Stimulated activated CD4-positive, alpha-beta T cell treated with anti-CD3 and anti-CD28 coated beads, Interleukin-2, amount 100 ng/mL, for 4 hours (primary cell): ENCODE results near the gene TPD52L1.
"Not testable (repeated sequence)": the region's sequence is repeated elsewhere in the genome, so short reads cannot be mapped to it uniquely, and the experiment has no call there.

Experiments used
- DNase-seq: peaks from one replicate; pipeline ENCODE4 v3.0.0-alpha.2; 2020; ENCODE audit warnings: low read depth

TPD52L1 gene

GRCh38 chr6:125142618-125143017 is 11.0 kb upstream of the TPD52L1 start:
- DNase-seq, result no peak

- DNase-seq, result no peak
These were observed 8.8 kb upstream of the TPD52L1 start for GRCh38 chr6:125144822-125145221.

GRCh38 chr6:125149256-125150144 is 4.1 kb upstream of the TPD52L1 start:
- no peak for DNase-seq

- DNase-seq, result no peak
These were observed 1.9 kb upstream of the TPD52L1 start for GRCh38 chr6:125151700-125152099.

GRCh38 chr6:125154118-125154760 is 666 bp downstream of the TPD52L1 start:
- DNase-seq, result no peak

GRCh38 chr6:125154761-125155135 is 1.2 kb downstream of the TPD52L1 start:
- peak; percentile 11 for DNase-seq

- DNase-seq, result no peak
These were observed 1.8 kb downstream of the TPD52L1 start for GRCh38 chr6:125155344-125155743.

- DNase-seq, result no peak
These were observed 2.9 kb downstream of the TPD52L1 start for GRCh38 chr6:125156496-125156895.

GRCh38 chr6:125157280-125157679 is 3.7 kb downstream of the TPD52L1 start:
- DNase-seq, result no peak

GRCh38 chr6:125157725-125158124 is 4.2 kb downstream of the TPD52L1 start:
- no peak for DNase-seq

- not testable (repeated sequence) for DNase-seq
These were observed 9.8 kb downstream of the TPD52L1 start for GRCh38 chr6:125163339-125163738.

GRCh38 chr6:125163811-125164210 is 10.2 kb downstream of the TPD52L1 start:
- DNase-seq, result no peak

- no peak for DNase-seq
These were observed 11.1 kb downstream of the TPD52L1 start for GRCh38 chr6:125164696-125165095.

- DNase-seq, result no peak
These were observed 11.7 kb downstream of the TPD52L1 start for GRCh38 chr6:125165256-125165655.

- DNase-seq, result no peak
These were observed 12.2 kb downstream of the TPD52L1 start for GRCh38 chr6:125165776-125166175.

GRCh38 chr6:125166711-125167110 is 13.1 kb downstream of the TPD52L1 start:
- no peak for DNase-seq

- DNase-seq, result no peak
These were observed 14.0 kb downstream of the TPD52L1 start for GRCh38 chr6:125167579-125167978.

GRCh38 chr6:125169058-125169457 is 15.5 kb downstream of the TPD52L1 start:
- DNase-seq, result no peak

GRCh38 chr6:125169522-125169921 is 15.9 kb downstream of the TPD52L1 start:
- DNase-seq, result no peak

- DNase-seq, result no peak
These were observed 16.8 kb downstream of the TPD52L1 start for GRCh38 chr6:125170376-125170775.

- no peak for DNase-seq
These were observed 19.9 kb downstream of the TPD52L1 start for GRCh38 chr6:125173341-125174095.

GRCh38 chr6:125174626-125175025 is 21.1 kb downstream of the TPD52L1 start:
- no peak for DNase-seq
